CD14-positive monocyte (primary cell): ENCODE measurements around the gene ZMAT3. TPM values are rescaled to one million over a fixed set of nuclear protein-coding genes. Genes with fewer than 3 reads are reported as not detected.

ENCODE experiments used
- DNase-seq, 3 donors: peaks; one replicate each; pipeline ENCODE4 v3.0.0-alpha.2; 2011 to 2022
- H2AFZ ChIP-seq: 2 replicates; pipeline ENCODE4 v1.6.0; 2012; ENCODE audit warnings: mild to moderate bottlenecking, low read depth, low read length, inconsistent platforms; ENCODE audit not compliant: insufficient read depth, poor library complexity, severe bottlenecking
- H3K27ac ChIP-seq, 2 donors: 1 replicate in 1 of 2; 2 replicates in 1 of 2; pipeline ENCODE4 v1.5.1; 2012 to 2013; ENCODE audit warnings: low read length in 2 of 2, control low read depth in 1 of 2, inconsistent platforms in 1 of 2, low read depth in 1 of 2, mild to moderate bottlenecking in 1 of 2
- H3K27me3 ChIP-seq, 2 donors: one replicate each; pipeline versions ENCODE4 v1.6.0 to v1.6.1; 2011 to 2013; ENCODE audit warnings: low read length in 2 of 2; ENCODE audit not compliant: control insufficient read depth in 2 of 2, insufficient read depth in 2 of 2
- H3K36me3 ChIP-seq, 2 donors: replicated peaks in 1 of 2; 1 replicate in 1 of 2; 2 replicates in 1 of 2; pipeline versions ENCODE4 v1.5.1 to v1.6.1; 2012 to 2013; ENCODE audit warnings: low read length in 2 of 2, control low read depth in 1 of 2, inconsistent platforms in 1 of 2, mild to moderate bottlenecking in 1 of 2; ENCODE audit not compliant: insufficient read depth in 2 of 2, control insufficient read depth in 1 of 2
- H3K4me1 ChIP-seq, 2 donors: 1 replicate in 1 of 2; 2 replicates in 1 of 2; pipeline versions ENCODE4 v1.5.1 to v1.6.1; 2012 to 2013; ENCODE audit warnings: low read length in 2 of 2, control low read depth in 1 of 2, inconsistent platforms in 1 of 2, mild to moderate bottlenecking in 1 of 2, moderate library complexity in 1 of 2; ENCODE audit not compliant: insufficient read depth in 2 of 2, control insufficient read depth in 1 of 2
- H3K4me2 ChIP-seq: replicated peaks from 2 replicates; pipeline ENCODE3; 2012; ENCODE audit warnings: low read length, moderate library complexity, mild to moderate bottlenecking; ENCODE audit not compliant: poor library complexity, severe bottlenecking; ENCODE audit errors: extremely low read depth
- H3K4me3 ChIP-seq, 3 experiments: fragments of 200-600 bp in 1 of 3; sonication (generic) in 1 of 3; replicated peaks in 1 of 3; 1 replicate in 2 of 3; 2 replicates in 1 of 3; pipeline ENCODE4 v1.5.1; 2011 to 2013; ENCODE audit warnings: low read length in 3 of 3, mild to moderate bottlenecking in 3 of 3, control low read depth in 2 of 3, low read depth in 2 of 3, inconsistent platforms in 1 of 3, moderate library complexity in 1 of 3
- H3K79me2 ChIP-seq: 2 replicates; pipeline ENCODE4 v1.6.0; 2012; ENCODE audit warnings: mild to moderate bottlenecking, control low read depth, inconsistent platforms, low read length, moderate library complexity; ENCODE audit not compliant: insufficient read depth
- H3K9ac ChIP-seq: 2 replicates; pipeline ENCODE4 v1.6.0; 2017; ENCODE audit warnings: low read length, mild to moderate bottlenecking; ENCODE audit not compliant: insufficient read depth, poor library complexity, severe bottlenecking
- H3K9me3 ChIP-seq, 2 donors: replicated peaks in 1 of 2; 1 replicate in 1 of 2; 2 replicates in 1 of 2; pipeline versions ENCODE4 v1.5.1 to v1.6.1; 2012 to 2013; ENCODE audit warnings: low read length in 2 of 2, control low read depth in 1 of 2; ENCODE audit not compliant: control insufficient read depth in 1 of 2, insufficient read depth in 1 of 2
- H4K20me1 ChIP-seq: 2 replicates; pipeline ENCODE4 v1.6.0; 2012; ENCODE audit warnings: mild to moderate bottlenecking, low read length, control low read depth, moderate library complexity; ENCODE audit not compliant: insufficient read depth
- H3K27ac Mint-ChIP-seq, 7 donors: one replicate each; pipeline ENCODE4 v1.8.0; 2020; ENCODE audit warnings: mild to moderate bottlenecking in 7 of 7, mixed read lengths in 7 of 7, moderate library complexity in 6 of 7, inconsistent platforms in 2 of 7
- H3K27me3 Mint-ChIP-seq, 3 donors: one replicate each; pipeline ENCODE4 v1.8.0; 2021 to 2022; ENCODE audit warnings: low read depth in 3 of 3, mild to moderate bottlenecking in 3 of 3, mixed read lengths in 3 of 3, moderate library complexity in 3 of 3, inconsistent platforms in 1 of 3
- H3K36me3 Mint-ChIP-seq, 2 donors: one replicate each; pipeline ENCODE4 v1.8.0; 2020; ENCODE audit warnings: mixed read lengths in 2 of 2, inconsistent platforms in 1 of 2, mild to moderate bottlenecking in 1 of 2
- H3K4me1 Mint-ChIP-seq: one replicate; pipeline ENCODE4 v1.8.0; 2020; ENCODE audit warnings: mild to moderate bottlenecking, mixed read lengths
- H3K4me3 Mint-ChIP-seq, 2 donors: one replicate each; pipeline ENCODE4 v1.8.0; 2020; ENCODE audit warnings: mild to moderate bottlenecking in 2 of 2, mixed read lengths in 2 of 2, moderate library complexity in 1 of 2
- H3K9me3 Mint-ChIP-seq, 7 donors: one replicate each; pipeline ENCODE4 v1.8.0; 2020 to 2022; ENCODE audit warnings: mixed read lengths in 7 of 7, mild to moderate bottlenecking in 6 of 7, moderate library complexity in 6 of 7, inconsistent platforms in 2 of 7
- CTCF ChIP-seq: fragments of 200-600 bp; IDR thresholded peaks from one replicate; pipeline ENCODE4 v1.8.0; 2022; ENCODE audit warnings: antibody characterized with exemption, mild to moderate bottlenecking
- WGBS: methylation state at CpG from one replicate; pipeline ENCODE4 v1.1.5; 2013; ENCODE audit warnings: missing lambda C conversion rate; ENCODE audit not compliant: insufficient coverage; 5-methylcytosine and 5-hydroxymethylcytosine counted together
- intact Hi-C, 2 donors: fragments of 100-400 bp; cut with micrococcal nuclease; formaldehyde crosslinking; loops; one replicate each; pipeline versions ENCODE4 v1.15.0 to v1.15.1; 2023
- polyA plus RNA-seq, 3 donors: library from polyadenylated mRNA; depleted of rRNA in 1 of 3; unstranded in 2 of 3; stranded (reverse) in 1 of 3; fragments of 300-500 nt in 2 of 3; fragments of >200 nt in 1 of 3; fragmentation: Illumina TruSeq in 2 of 3; gene quantifications; 1 replicate in 2 of 3; 2 replicates in 1 of 3; pipeline ENCODE4 v1.2.3, GENCODE V29; 2012 to 2021

The ZMAT3 gene
- polyA plus RNA-seq, 3 donors = 3.9 to 9.9 (median 7.9) TPM

DNA sequence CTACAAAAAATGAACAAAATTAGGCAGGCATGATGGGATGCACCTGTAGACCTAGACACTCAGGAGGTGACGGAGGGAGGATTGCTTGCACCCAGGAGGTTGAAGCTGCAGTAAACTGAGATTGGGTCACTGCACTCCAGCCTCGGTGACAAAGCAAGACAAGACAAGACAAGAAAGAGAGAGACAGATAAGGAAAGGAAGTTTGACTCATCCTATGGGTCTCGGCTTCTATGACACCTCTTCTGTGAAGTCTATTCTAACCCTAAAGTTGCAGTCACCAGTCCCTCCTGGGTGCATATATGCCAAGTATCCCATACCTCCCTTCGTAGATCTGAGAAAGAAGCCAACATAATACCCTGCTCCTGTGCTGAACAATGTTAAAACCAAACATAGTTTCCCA is 7.9 kb upstream of the ZMAT3 start:
- H3K36me3 Mint-ChIP-seq = no peaks in the 10 kb centered on the region
- DNase-seq = no peak
- H3K27ac Mint-ChIP-seq = no peak overlapping the region
- WGBS = 93% methylated on average over 2 of the region's 4 CpGs
- no peak for TF ChIP-seq CTCF
- Histone ChIP-seq H3K9me3 (no peaks in the 10 kb centered on the region), H3K4me2 (no peak overlapping the region), H3K36me3 (no peaks in the 10 kb centered on the region), H3K9ac (no peak overlapping the region), H3K27ac (no peak overlapping the region), H4K20me1 (no peaks in the 10 kb centered on the region), H2AFZ (no peak overlapping the region), H3K4me3 (no peak overlapping the region), H3K27me3 (no peaks in the 10 kb centered on the region), H3K79me2 (no peaks in the 10 kb centered on the region), H3K4me1 (no peaks in the 10 kb centered on the region)
- intact Hi-C loops = loop anchor here in 1 of 2 donors (10.0 kb wide), 1 partner anchor 245 kb away; the partner anchor contains the start of gene ZNF639
- peaks cover 0 to 3% (median 0%) of the 10 kb centered on the region in 3 donors for H3K27me3 Mint-ChIP-seq
- H3K9me3 Mint-ChIP-seq = no peaks in the 10 kb centered on the region
- no peak overlapping the region for H3K4me3 Mint-ChIP-seq
- H3K4me1 Mint-ChIP-seq = peaks cover 3% of the 10 kb centered on the region

DNA sequence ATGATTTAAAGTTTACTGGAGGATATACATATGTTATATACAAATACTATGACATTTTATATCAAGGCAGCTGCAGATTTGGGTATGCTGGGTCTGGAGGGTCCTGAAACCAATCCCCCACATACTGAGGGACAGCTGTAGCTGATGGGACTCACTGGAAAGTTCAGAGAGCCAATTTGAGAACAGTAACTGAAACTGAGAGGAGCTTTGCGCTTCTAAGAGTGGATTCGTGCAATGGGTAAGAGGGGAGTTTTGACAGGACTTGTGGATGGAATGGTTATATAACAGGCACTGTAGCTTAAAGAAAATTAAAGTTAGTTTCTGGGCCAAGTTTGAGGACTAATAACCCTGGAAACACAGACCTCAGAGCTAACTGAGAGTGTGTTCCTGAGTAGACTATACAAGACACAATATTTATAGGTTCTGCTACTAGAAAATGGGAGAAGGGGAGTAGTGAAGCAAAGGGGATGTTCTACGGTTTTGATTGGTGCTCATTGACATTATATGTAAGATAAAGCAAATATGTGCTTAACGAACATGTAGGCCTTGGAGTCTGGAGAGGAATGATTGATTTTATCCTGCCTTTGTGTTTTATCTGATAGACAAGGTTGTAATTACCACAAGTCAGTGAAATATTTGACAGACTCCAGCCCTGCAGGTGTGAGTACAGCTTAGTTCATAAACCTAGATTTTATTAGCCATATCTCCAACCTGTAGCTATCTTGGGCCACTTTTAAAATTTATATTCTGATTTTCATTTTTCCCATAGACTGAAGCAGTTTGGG is 4.8 kb upstream of the ZMAT3 start:
- no peak overlapping the region for H3K4me3 ChIP-seq
- no peaks in the 10 kb centered on the region for H3K9me3 Mint-ChIP-seq
- intact Hi-C loops = loop anchor here in 1 of 2 donors (10.0 kb wide), 1 partner anchor 248 kb away; the partner anchor contains the start of gene ZNF639
- H3K27ac Mint-ChIP-seq = no peak overlapping the region
- H3K27me3 Mint-ChIP-seq = peaks cover 0 to 3% (median 0%) of the 10 kb centered on the region in 3 donors
- no peaks in the 10 kb centered on the region for H3K36me3 ChIP-seq
- DNase-seq = no peak
- no peaks in the 10 kb centered on the region for H3K36me3 Mint-ChIP-seq
- H3K9ac ChIP-seq = no peak overlapping the region
- H3K4me1 Mint-ChIP-seq = peaks cover 7% of the 10 kb centered on the region
- H3K4me3 Mint-ChIP-seq = no peak overlapping the region
- 97% methylated on average over 3 of the region's 4 CpGs for WGBS
- no peak overlapping the region for H3K27ac ChIP-seq
- peaks cover 2 to 6% of the 10 kb centered on the region in 2 donors for H3K4me1 ChIP-seq
- no peak for TF ChIP-seq CTCF
- H2AFZ ChIP-seq = no peak overlapping the region
- no peaks in the 10 kb centered on the region for H4K20me1 ChIP-seq
- H3K9me3 ChIP-seq = no peaks in the 10 kb centered on the region
- H3K4me2 ChIP-seq = no peak overlapping the region
- H3K79me2 ChIP-seq = peaks cover under 1% of the 10 kb centered on the region
- no peaks in the 10 kb centered on the region for H3K27me3 ChIP-seq
